Left renal cortex interstitium (tissue), 4 donors: ENCODE results near the gene GOLGA8S. TPM values are rescaled to one million over a fixed set of nuclear protein-coding genes. Genes with fewer than 3 reads are reported as not detected.
"Not testable (repeated sequence)": the region's sequence is repeated elsewhere in the genome, so short reads cannot be mapped to it uniquely, and the experiment has no call there.

Experiments
- DNase-seq, 4 donors: peaks; one replicate each; pipeline ENCODE4 v3.0.0-alpha.2; 2013; ENCODE audit warnings: low read depth in 4 of 4, low spot score in 2 of 4, missing footprints in 1 of 4
- polyA plus RNA-seq, 4 donors: library from polyadenylated mRNA; unstranded; fragments of 120-200 nt; gene quantifications; one replicate each; pipeline ENCODE4 v1.2.1, GENCODE V29; 2013; ENCODE audit not compliant: insufficient read length in 4 of 4

The GOLGA8S gene
- 1 to 10 TPM in 2 of 4 donors, under 1 TPM in 2; 0.41 to 2.0 (median 1.1) TPM for polyA plus RNA-seq

DNA sequence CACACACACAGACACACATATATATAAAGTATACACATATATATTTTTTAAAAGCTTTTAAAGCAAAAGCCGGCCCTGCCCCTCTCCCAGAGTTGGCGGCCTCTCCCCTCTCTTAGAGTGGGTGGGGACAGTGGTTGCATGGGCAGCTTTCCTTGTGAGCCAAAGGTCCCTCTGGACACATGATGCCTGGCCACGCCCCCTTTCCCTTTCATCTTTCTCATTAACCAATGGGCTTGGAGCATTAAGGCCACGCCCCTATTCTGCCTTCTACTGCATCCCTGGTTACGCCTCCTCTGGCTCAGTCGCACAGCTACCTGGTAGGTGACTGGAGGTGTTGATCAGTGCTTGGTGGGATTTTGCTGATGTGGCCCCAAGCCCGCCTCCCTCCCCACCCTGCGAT, at the start of gene GOLGA8S:
TSS of gene GOLGA8S (plus strand) at position 301 of the 400 bp plus-strand sequence. CDS start at position 363, 62 bp downstream.
- not testable (repeated sequence) for DNase-seq

DNA sequence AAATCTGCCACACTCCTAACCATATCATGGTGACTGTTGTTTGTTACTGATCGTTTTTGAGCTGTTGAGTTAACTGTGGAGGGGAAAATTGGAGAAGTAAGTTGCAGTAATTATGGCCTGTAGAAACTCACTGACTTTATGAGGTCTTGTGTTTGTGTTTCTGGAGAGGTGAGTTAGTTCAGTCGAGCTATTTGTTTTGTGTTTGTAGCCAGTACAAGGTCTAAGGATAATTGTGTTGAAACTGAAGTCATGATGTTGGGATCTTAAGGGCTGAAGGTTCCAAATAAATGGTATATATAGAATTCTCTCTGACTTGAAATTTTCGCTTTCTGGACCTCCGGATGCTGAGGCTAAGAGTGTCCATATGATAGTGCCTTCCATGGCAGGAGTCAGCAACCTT, 49.7 kb upstream of the GOLGA8S start:
- DNase-seq: not testable (repeated sequence)

DNA sequence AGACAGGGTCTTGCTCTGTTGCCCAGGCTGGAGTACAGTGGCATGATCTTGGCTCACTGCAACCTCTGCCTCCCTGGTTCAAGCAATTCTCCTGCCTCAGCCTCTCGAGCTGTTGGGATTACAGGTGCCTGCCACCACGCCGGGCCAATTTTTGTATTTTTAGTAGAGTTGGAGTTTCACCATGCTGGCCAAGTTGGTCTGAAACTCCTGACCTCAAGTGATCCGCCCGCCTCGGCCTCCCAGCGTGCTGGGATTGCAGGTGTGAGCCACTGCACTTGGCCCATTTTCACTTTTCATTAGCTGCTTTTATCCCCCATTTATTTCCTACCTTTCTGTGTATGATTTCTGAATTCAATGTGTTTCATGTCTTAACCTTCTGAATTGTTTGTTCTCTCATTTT, 48.6 kb upstream of the GOLGA8S start:
- not testable (repeated sequence) for DNase-seq

GRCh38 chr15:23311233-23311632, 43.3 kb upstream of the GOLGA8S start:
- DNase-seq: not testable (repeated sequence)

DNA sequence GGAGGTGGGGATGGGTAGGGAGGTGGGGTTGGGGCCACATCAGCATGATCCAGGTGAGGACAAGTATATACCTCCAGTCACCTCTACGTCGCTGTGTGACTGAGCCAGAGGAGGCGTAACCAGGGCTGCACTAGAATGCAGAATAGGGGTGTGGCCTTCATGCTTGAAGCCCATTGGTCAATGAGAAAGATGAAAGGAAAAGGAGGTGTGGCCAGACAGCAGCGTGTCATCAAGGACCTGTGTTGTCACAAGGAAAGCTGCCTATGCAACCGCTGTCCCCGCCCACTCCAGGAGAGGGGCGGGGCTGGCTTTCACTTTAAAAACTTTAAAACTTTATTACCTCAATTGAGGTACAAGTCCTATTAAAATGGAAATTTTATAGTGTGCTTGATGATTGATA, 20.5 kb upstream of the GOLGA8S start, which contains the start of gene GOLGA6L26:
TSS of gene GOLGA6L26 (minus strand) at position 101 of the 400 bp plus-strand sequence. CDS start at position 40, 61 bp downstream.
- DNase-seq: not testable (repeated sequence)

DNA sequence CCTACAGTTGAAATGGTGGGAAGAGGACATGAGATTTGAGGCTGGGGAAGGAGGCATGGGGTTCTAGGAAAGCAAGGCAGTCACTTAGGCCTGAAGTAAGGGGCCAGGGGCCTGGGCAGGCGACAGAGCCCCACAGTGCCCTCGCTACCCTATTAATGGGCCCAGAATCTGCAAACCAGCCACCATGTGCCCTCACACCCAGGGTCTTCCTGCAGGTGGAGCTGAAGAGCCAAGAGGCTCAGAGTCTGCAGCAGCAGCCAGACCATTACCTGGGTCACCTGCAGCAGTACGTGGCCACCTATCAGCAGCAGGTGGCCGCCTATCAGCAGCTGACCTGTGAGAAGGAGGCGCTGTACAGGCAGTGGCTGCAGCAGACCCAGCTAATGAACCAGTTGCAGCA, 8.1 kb downstream of the GOLGA8S start:
- DNase-seq: not testable (repeated sequence)

DNA sequence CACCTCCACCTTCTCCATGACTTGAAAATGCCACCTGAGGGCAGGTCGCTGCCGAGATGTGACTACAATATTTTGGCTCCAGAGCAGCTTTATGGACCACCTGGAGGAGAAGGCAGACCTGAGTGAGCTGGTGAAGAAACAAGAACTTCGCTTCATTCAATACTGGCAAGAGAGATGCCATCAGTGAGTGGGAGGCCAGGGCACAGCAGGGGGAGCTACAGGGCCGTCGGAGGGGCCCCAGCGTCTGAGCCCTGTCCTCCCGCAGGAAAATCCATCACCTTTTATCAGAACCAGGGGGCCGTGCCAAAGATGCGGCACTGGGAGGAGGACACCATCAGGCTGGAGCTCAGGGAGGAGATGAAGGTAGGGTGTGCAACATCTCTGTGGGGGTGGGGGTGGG, 9.7 kb downstream of the GOLGA8S start:
- DNase-seq: not testable (repeated sequence)

DNA sequence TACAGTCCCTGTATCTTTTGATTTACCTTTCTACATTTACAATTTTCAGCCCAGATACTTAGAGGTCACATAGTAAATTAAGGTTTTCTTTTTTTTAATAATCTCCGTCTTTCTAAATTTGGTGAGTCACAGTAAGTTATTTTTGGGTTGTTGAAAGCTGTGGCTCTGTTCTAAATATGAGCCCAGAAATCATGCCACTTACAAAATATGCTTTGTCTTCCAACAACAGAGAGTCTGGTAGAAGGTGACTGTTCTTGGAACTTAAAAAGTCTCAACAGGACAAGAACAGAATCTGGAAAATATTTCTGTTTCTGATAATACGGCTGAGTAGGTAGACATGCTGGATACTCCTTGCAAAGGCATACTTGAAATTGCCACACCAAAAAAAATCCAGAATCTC, 16.0 kb downstream of the GOLGA8S start:
- DNase-seq: no peak

- DNase-seq: not testable (repeated sequence)
Measured at GRCh38 chr15:23371134-23371533, 16.6 kb downstream of the GOLGA8S start.

DNA sequence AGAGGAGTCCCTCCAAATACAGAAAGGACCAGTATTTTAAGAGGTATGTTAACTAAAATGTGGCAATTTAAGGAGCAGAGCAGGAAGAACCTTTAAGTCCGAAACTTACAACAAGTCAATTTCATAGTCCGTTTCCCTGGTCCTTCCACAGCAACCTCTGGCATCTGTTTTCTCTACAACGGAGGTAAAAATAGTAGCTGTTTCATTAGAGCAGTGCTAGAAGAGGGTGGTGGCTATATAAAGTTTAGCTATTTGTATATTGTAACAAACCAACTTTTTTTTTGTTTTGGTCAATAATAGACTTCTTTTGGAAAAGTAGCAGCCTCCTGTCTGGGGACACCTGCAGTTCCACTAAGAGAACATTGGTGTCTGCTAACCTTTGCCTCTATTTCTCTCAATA, 17.3 kb downstream of the GOLGA8S start:
- DNase-seq: not testable (repeated sequence)

- no peak for DNase-seq
Measured at GRCh38 chr15:23372284-23372683, 17.7 kb downstream of the GOLGA8S start.

GRCh38 chr15:23372891-23373600, 18.5 kb downstream of the GOLGA8S start:
- DNase-seq: not testable (repeated sequence)

- DNase-seq: not testable (repeated sequence)
Measured at GRCh38 chr15:23374226-23374625, 19.7 kb downstream of the GOLGA8S start.

DNA sequence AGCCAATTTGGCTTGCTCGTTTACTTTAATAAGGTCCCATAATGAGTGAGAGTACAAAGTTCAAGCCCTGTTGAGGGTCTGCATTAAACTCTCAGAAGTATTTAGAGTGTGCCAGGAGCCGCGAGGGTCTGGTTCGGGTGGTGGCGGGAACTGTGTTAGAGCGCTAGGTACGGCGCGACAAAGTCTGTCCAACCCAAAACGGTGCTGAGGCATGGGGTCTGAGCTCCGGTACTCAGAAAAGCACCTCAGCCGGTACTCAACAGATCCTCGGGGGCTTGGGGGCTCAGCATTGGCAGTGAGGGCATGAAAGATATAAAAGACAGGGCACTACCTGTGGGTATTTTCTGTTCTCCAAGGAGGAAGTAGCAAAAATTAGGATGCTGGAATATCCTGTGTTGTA, 24.4 kb downstream of the GOLGA8S start:
- DNase-seq: not testable (repeated sequence)

GRCh38 chr15:23380700-23381099, 26.2 kb downstream of the GOLGA8S start:
- not testable (repeated sequence) for DNase-seq

- DNase-seq: not testable (repeated sequence)
Measured at GRCh38 chr15:23381192-23381591, 26.6 kb downstream of the GOLGA8S start.

- no peak for DNase-seq
Measured at GRCh38 chr15:23384371-23384770, 29.8 kb downstream of the GOLGA8S start.

- no peak for DNase-seq
Measured at GRCh38 chr15:23385886-23386430, 31.4 kb downstream of the GOLGA8S start.

DNA sequence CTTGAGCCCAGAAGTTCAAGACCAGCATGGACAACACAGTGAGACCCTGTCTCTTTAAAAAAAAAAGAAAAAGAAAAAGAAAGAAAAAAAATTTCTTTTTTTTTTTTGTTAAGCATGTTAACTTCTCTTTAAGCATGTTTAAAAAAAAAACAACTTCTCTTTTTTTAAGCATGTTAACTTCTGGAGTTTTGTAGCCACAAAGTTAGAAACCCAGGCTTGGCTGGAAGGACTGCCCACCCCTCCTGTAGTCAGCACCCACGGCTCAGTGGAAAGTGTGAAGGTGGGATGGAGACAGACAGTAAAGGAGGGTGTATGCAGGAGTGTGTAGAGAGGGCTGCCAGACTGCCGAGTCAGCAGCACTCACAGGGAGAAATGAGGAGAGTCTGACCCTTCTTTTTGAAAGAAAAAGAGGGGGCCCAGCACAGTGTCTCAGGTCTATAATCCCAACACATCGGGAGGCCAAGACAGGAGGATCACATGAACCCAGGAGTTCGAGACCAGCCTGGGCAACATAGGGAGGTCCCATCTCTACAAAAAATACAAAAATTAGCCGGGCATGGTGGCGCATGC, 33.2 kb downstream of the GOLGA8S start:
- DNase-seq: no peak

DNA sequence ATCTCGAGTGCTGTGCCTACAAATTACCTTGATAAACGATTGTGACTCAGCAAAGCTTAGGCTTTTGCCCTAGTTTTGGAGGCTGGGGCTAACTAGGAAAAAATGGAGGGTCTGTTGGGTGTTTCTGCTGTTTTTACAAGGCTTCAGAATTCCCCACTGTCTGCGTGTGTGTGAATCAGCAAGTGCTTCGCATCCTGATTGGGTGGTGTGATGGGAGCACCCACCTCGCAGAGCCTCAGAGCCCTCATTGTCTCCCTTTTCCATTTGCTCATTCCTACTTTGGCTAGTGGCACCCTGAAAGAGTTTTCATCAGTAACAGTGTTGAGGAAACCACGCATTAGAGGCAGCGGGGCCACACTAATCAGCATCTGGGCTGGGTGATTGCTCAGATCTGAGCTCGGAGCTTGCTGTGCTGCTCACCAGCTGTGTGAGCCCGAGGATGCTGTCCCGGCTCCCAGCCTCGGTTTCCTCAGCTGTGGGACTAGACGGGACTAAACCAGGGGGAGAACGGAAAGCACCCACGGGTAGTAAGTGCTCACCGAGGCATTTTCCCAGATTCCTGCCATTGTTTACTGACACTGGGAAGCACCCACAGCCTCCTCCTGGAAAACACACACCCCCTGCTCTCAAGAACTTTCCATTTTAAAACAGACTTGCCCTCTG, 40.6 kb downstream of the GOLGA8S start:
- DNase-seq: no peak

DNA sequence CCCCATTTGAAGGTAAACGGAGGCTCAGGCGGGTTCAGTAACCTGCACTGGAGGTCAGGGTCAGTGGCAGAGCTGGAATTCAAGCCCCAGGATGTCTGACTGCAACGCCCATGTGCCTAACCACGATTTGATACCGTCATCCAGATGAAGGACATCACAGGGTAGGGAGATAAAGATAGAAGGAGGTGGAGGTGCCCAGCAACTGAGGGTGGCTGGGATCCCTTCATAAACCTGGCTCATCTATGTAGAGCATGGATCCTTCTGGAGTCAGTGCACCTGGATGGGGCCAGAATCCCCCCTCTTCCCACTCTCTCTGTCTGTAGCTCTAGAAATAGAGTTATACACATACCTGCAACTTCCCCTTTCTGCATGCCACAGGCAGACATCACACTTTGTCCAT, 41.3 kb downstream of the GOLGA8S start:
- DNase-seq: no peak
